Vagina (tissue), 2 donors: ENCODE measurements around the gene MYL3. TPM values are rescaled to one million over a fixed set of nuclear protein-coding genes. Genes with fewer than 3 reads are reported as not detected.

Experiments
- DNase-seq, 2 donors: peaks; one replicate each; pipeline ENCODE4 v3.0.0-alpha.2; 2017; ENCODE audit errors: extremely low spot score in 2 of 2
- H3K27ac ChIP-seq: fragments of 200-600 bp; sonication (generic); one replicate; pipeline ENCODE4 v1.5.1; 2019
- H3K27me3 ChIP-seq: fragments of 200-600 bp; sonication (generic); one replicate; pipeline ENCODE4 v1.5.1; 2019
- H3K36me3 ChIP-seq, 2 donors: fragments of 200-600 bp; sonication (generic); one replicate each; pipeline ENCODE4 v1.5.1; 2017 to 2019
- H3K4me1 ChIP-seq: fragments of 200-600 bp; sonication (generic); one replicate; pipeline ENCODE4 v1.5.1; 2019
- H3K4me3 ChIP-seq, 2 donors: fragments of 200-600 bp; sonication (generic); 1 replicate in 1 of 2; 2 replicates in 1 of 2; pipeline ENCODE4 v1.5.1; 2016 to 2019
- H3K9me3 ChIP-seq: fragments of 200-600 bp; sonication (generic); one replicate; pipeline ENCODE4 v1.5.1; 2019
- POLR2A ChIP-seq, 2 donors: fragments of 450-650 bp; IDR thresholded peaks; one replicate each; pipeline ENCODE4 v1.6.1; 2017; ENCODE audit warnings: antibody characterized with exemption in 2 of 2, mild to moderate bottlenecking in 2 of 2, moderate library complexity in 2 of 2
- POLR2AphosphoS5 ChIP-seq, 2 donors: sonication (generic); formaldehyde crosslinking; IDR thresholded peaks; one replicate each; pipeline ENCODE4 v1.9.0; 2017; ENCODE audit warnings: antibody characterized with exemption in 2 of 2, mild to moderate bottlenecking in 2 of 2, low read depth in 1 of 2; ENCODE audit not compliant: insufficient read depth in 1 of 2
- intact Hi-C: fragments of 100-400 bp; cut with DNase I; formaldehyde crosslinking; loops from one replicate; pipeline ENCODE4 v1.15.1; 2023
- total RNA-seq: library from RNA; depleted of rRNA; stranded (reverse); fragments of >200 nt; gene quantifications from one replicate; pipeline ENCODE4 v1.2.3, GENCODE V29; 2016
- TF ChIP-seq, protein P1 (sequence below), 3 experiments: fragments of 450-650 bp in 2 of 3; fragments of 200-600 bp in 1 of 3; sonication (generic) in 1 of 3; IDR thresholded peaks; one replicate each; pipeline ENCODE4 v1.5.1; 2017 to 2019; ENCODE audit warnings: antibody characterized with exemption in 3 of 3, mild to moderate bottlenecking in 2 of 3, moderate library complexity in 2 of 3

Gene MYL3
- total RNA-seq, 1 donor from 2014 or later, result not detected

GRCh38 chr3:46862369-46863025 lies 747 bp downstream of the MYL3 start:
- peaks cover 22% of the 10 kb centered on the region for H3K4me1 ChIP-seq
- H3K36me3 ChIP-seq, result no peaks in the 10 kb centered on the region
- no peak for DNase-seq
- no peaks in the 10 kb centered on the region for H3K9me3 ChIP-seq
- no peak for TF ChIP-seq POLR2A (IDR thresholded peaks at IDR 0.05)
- TF ChIP-seq POLR2AphosphoS5 (IDR thresholded peaks at IDR 0.05; ENCODE audit: insufficient read depth in 1 of 2, low read depth in 1 of 2), result no peak
- TF ChIP-seq, protein P1, sequence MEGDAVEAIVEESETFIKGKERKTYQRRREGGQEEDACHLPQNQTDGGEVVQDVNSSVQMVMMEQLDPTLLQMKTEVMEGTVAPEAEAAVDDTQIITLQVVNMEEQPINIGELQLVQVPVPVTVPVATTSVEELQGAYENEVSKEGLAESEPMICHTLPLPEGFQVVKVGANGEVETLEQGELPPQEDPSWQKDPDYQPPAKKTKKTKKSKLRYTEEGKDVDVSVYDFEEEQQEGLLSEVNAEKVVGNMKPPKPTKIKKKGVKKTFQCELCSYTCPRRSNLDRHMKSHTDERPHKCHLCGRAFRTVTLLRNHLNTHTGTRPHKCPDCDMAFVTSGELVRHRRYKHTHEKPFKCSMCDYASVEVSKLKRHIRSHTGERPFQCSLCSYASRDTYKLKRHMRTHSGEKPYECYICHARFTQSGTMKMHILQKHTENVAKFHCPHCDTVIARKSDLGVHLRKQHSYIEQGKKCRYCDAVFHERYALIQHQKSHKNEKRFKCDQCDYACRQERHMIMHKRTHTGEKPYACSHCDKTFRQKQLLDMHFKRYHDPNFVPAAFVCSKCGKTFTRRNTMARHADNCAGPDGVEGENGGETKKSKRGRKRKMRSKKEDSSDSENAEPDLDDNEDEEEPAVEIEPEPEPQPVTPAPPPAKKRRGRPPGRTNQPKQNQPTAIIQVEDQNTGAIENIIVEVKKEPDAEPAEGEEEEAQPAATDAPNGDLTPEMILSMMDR (IDR thresholded peaks at IDR 0.05), result no peak
- no peak overlapping the region for H3K27ac ChIP-seq
- H3K27me3 ChIP-seq, result no peaks in the 10 kb centered on the region
- no peak overlapping the region for H3K4me3 ChIP-seq
- intact Hi-C loops, result no loop called here

DNA sequence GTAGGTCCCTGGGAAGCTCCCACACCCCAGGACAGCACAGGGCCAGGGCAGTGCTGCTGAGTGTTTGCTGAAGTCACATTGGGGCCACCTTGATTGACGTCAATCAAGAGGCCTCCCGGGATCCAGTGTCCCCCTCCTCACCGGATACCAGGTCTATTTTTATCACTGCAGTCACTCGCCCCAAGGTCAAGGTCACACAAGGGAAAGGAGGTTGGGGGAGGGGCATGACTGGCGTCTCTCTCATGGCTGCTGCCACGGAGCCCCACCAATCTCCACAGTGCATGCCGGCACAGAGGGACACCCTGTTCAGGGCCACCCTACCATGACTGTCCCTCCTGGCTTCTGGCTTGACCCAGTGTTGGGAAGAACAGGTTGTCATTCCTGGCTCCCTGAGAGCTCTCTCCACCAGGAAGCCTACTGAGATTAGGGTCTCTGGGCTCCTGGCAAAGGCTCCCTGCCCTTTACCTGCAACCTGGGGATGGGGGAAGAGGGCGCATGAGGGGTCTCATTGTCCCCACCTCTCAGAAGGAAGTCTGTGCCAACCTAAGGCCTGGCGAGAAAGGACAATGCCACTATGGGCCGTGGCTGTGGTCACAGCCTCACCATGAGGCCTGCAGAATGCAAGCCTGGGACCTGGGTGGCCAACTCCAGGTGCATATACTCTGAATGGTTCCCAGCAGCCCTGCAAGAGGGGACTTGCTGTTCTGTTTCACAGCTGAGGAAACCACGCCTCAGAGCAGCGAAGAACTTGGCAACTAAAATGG lies 1.5 kb downstream of the MYL3 start:
- intact Hi-C loops, result no loop called here
- TF ChIP-seq, protein P1 (IDR thresholded peaks at IDR 0.05), result no peak
- TF ChIP-seq POLR2AphosphoS5 (IDR thresholded peaks at IDR 0.05; ENCODE audit: insufficient read depth in 1 of 2, low read depth in 1 of 2) (no peak), POLR2A (IDR thresholded peaks at IDR 0.05) (no peak)
- no peak for DNase-seq

GRCh38 chr3:46860810-46861604 lies 2.2 kb downstream of the MYL3 start:
- Histone ChIP-seq H3K9me3 (no peaks in the 10 kb centered on the region), H3K27ac (no peak overlapping the region), H3K27me3 (no peaks in the 10 kb centered on the region), H3K36me3 (no peaks in the 10 kb centered on the region), H3K4me3 (no peak overlapping the region), H3K4me1 (peaks cover 12% of the 10 kb centered on the region)
- intact Hi-C loops, result no loop called here
- DNase-seq, result no peak
- no peak for TF ChIP-seq POLR2A (IDR thresholded peaks at IDR 0.05)
- TF ChIP-seq, protein P1 (IDR thresholded peaks at IDR 0.05), result no peak
- no peak for TF ChIP-seq POLR2AphosphoS5 (IDR thresholded peaks at IDR 0.05; ENCODE audit: insufficient read depth in 1 of 2, low read depth in 1 of 2)

More for the DNA sequence above, 1.5 kb downstream of the MYL3 start:
- H3K4me3 ChIP-seq, result no peak overlapping the region
- H3K9me3 ChIP-seq, result no peaks in the 10 kb centered on the region
- H3K27me3 ChIP-seq, result no peaks in the 10 kb centered on the region
- peaks cover 15% of the 10 kb centered on the region for H3K4me1 ChIP-seq
- no peak overlapping the region for H3K27ac ChIP-seq
- H3K36me3 ChIP-seq, result no peaks in the 10 kb centered on the region

GRCh38 chr3:46860017-46860809 lies 3.0 kb downstream of the MYL3 start:
- Histone ChIP-seq H3K36me3 (no peaks in the 10 kb centered on the region), H3K4me1 (peaks cover 9% of the 10 kb centered on the region), H3K4me3 (no peak overlapping the region), H3K27ac (no peak overlapping the region), H3K9me3 (no peaks in the 10 kb centered on the region), H3K27me3 (no peaks in the 10 kb centered on the region)
- DNase-seq, result no peak
- intact Hi-C loops, result no loop called here
- TF ChIP-seq POLR2AphosphoS5 (IDR thresholded peaks at IDR 0.05; ENCODE audit: insufficient read depth in 1 of 2, low read depth in 1 of 2) (no peak), POLR2A (IDR thresholded peaks at IDR 0.05) (no peak)
- TF ChIP-seq, protein P1 (IDR thresholded peaks at IDR 0.05), result no peak
